Neural cell (in vitro differentiated cells): Measurements from ENCODE around the gene FAM229B. TPM values are rescaled to one million over a fixed set of nuclear protein-coding genes. Genes with fewer than 3 reads are reported as not detected.

ENCODE experiments used
- H2AFZ ChIP-seq: fragments of 200-600, 300-800 bp; sonication (generic), shearing (Covaris generic); 2 replicates; pipeline ENCODE4 v1.6.0; 2014; ENCODE audit warnings: low read depth, mild to moderate bottlenecking, antibody characterized with exemption, low read length, moderate library complexity
- H3F3A ChIP-seq: fragments of 200-600 bp; shearing (Covaris generic); 2 replicates; pipeline ENCODE4 v1.6.1; 2016; ENCODE audit warnings: mild to moderate bottlenecking, moderate library complexity, mixed read lengths, antibody characterized with exemption, low read length; ENCODE audit not compliant: insufficient read depth, poor library complexity, severe bottlenecking
- H3K27ac ChIP-seq: fragments of 200-600, 300-800 bp; sonication (generic), shearing (Covaris generic); 2 replicates; pipeline ENCODE4 v1.5.1; 2014; ENCODE audit warnings: mild to moderate bottlenecking, low read length, moderate library complexity
- H3K27me3 ChIP-seq: fragments of 300-800, 200-600 bp; sonication (generic), shearing (Covaris generic); 2 replicates; pipeline ENCODE4 v1.6.0; 2014; ENCODE audit warnings: mild to moderate bottlenecking, low read depth, low read length, moderate library complexity; ENCODE audit not compliant: insufficient read depth
- H3K36me3 ChIP-seq: fragments of 300-800, 200-600 bp; sonication (generic), shearing (Covaris generic); 2 replicates; pipeline ENCODE4 v1.5.1; 2014; ENCODE audit warnings: mild to moderate bottlenecking, antibody characterized with exemption, low read length, moderate library complexity; ENCODE audit not compliant: insufficient read depth
- H3K4me2 ChIP-seq: fragments of 300-800, 200-600 bp; sonication (generic), shearing (Covaris generic); 2 replicates; pipeline ENCODE4 v1.6.0; 2014; ENCODE audit warnings: mild to moderate bottlenecking, low read length
- H3K4me3 ChIP-seq: fragments of 300-800, 200-600 bp; sonication (generic), shearing (Covaris generic); 2 replicates; pipeline ENCODE4 v1.5.1; 2014; ENCODE audit warnings: mild to moderate bottlenecking, low read length, moderate library complexity
- H3K79me2 ChIP-seq: fragments of 200-600 bp; shearing (Covaris generic); replicated peaks from 2 replicates; pipeline ENCODE4 v1.6.0; 2014; ENCODE audit warnings: mild to moderate bottlenecking, low read length, moderate library complexity; ENCODE audit not compliant: insufficient read depth
- H3K9ac ChIP-seq: fragments of 300-800, 200-600 bp; sonication (generic), shearing (Covaris generic); 2 replicates; pipeline ENCODE4 v1.6.1; 2016; ENCODE audit warnings: mild to moderate bottlenecking, low read length, mixed read lengths
- H3K9me2 ChIP-seq: fragments of 200-600 bp; shearing (Covaris generic); 2 replicates; pipeline ENCODE4 v1.6.1; 2016; ENCODE audit warnings: mild to moderate bottlenecking, low read length, mixed read lengths; ENCODE audit not compliant: insufficient read depth
- H3K9me3 ChIP-seq: fragments of 200-600, 300-800 bp; sonication (generic), shearing (Covaris generic); 2 replicates; pipeline ENCODE4 v1.6.1; 2016; ENCODE audit warnings: mild to moderate bottlenecking, mixed run types, low read length, moderate library complexity, mixed read lengths
- H4K20me1 ChIP-seq: fragments of 200-600 bp; shearing (Covaris generic); 2 replicates; pipeline ENCODE4 v1.6.1; 2016; ENCODE audit warnings: mild to moderate bottlenecking, mixed run types; ENCODE audit not compliant: insufficient read depth
- CTCF ChIP-seq: fragments of 450-650 bp; IDR thresholded peaks from 2 replicates; pipeline ENCODE4 v1.5.1; 2014; ENCODE audit warnings: antibody characterized with exemption, mild to moderate bottlenecking, moderate library complexity; ENCODE audit not compliant: poor library complexity, severe bottlenecking
- EP300 ChIP-seq: fragments of 450-650 bp; conservative IDR thresholded peaks from 2 replicates; pipeline ENCODE4 v1.6.1; 2014; ENCODE audit warnings: antibody characterized with exemption, mild to moderate bottlenecking, moderate library complexity; ENCODE audit not compliant: poor library complexity, severe bottlenecking
- EZH2 ChIP-seq: fragments of 200-600, 300-800 bp; shearing (Covaris generic), sonication (generic); IDR thresholded peaks from 2 replicates; pipeline ENCODE4 v1.6.1; 2014; ENCODE audit warnings: antibody characterized with exemption, low read length, borderline replicate concordance, mild to moderate bottlenecking; ENCODE audit not compliant: insufficient read depth, poor library complexity, severe bottlenecking
- MXI1 ChIP-seq: fragments of 450-650 bp; conservative IDR thresholded peaks from 2 replicates; pipeline ENCODE4 v1.6.1; 2014; ENCODE audit warnings: antibody characterized with exemption, mild to moderate bottlenecking; ENCODE audit not compliant: poor library complexity, severe bottlenecking
- POLR2AphosphoS5 ChIP-seq: IDR thresholded peaks from 2 replicates; pipeline ENCODE4 v1.6.1; 2012
- RAD21 ChIP-seq: fragments of 450-650 bp; conservative IDR thresholded peaks from 2 replicates; pipeline ENCODE4 v1.6.1; 2014; ENCODE audit warnings: antibody characterized with exemption, mild to moderate bottlenecking, moderate library complexity
- REST ChIP-seq: IDR thresholded peaks from 2 replicates; pipeline ENCODE4 v1.6.1; 2012; ENCODE audit warnings: borderline replicate concordance
- SMC3 ChIP-seq: fragments of 450-650 bp; conservative IDR thresholded peaks from 2 replicates; pipeline ENCODE4 v1.6.1; 2014; ENCODE audit warnings: antibody characterized with exemption, mild to moderate bottlenecking, moderate library complexity; ENCODE audit not compliant: poor library complexity
- TAF1 ChIP-seq: IDR thresholded peaks from 2 replicates; pipeline ENCODE4 v1.6.1; 2012; ENCODE audit warnings: low read depth
- polyA plus RNA-seq: library from polyadenylated mRNA; depleted of rRNA; stranded (reverse); fragments of >200 nt; gene quantifications from 2 replicates; pipeline ENCODE4 v1.2.3, GENCODE V29; 2014

FAM229B gene
- polyA plus RNA-seq, 1 donor from 2014 or later = 142 TPM

- Histone ChIP-seq H3K9me3 (no peaks in the 10 kb centered on the region), H3K4me3 (no peak overlapping the region), H3K9ac (no peak overlapping the region), H3K9me2 (no peaks in the 10 kb centered on the region), H3K4me2 (no peak overlapping the region), H3K36me3 (no peaks in the 10 kb centered on the region), H2AFZ (no peak overlapping the region), H4K20me1 (no peaks in the 10 kb centered on the region), H3K79me2 (no peaks in the 10 kb centered on the region), H3F3A (no peaks in the 10 kb centered on the region), H3K27ac (no peak overlapping the region), H3K27me3 (no peaks in the 10 kb centered on the region)
- TF ChIP-seq CTCF (no peak), SMC3 (no peak), EZH2 (no peak), REST (no peak), MXI1 (no peak), POLR2AphosphoS5 (no peak), RAD21 (no peak), TAF1 (no peak), EP300 (no peak)
These were observed 21.9 kb upstream of the FAM229B start for GRCh38 chr6:112065426-112065986.

GRCh38 chr6:112066606-112067005 lies 20.8 kb upstream of the FAM229B start:
- H3K79me2 ChIP-seq = no peaks in the 10 kb centered on the region
- no peak overlapping the region for H3K4me2 ChIP-seq
- no peaks in the 10 kb centered on the region for H3K36me3 ChIP-seq
- H3K4me3 ChIP-seq = no peak overlapping the region
- no peaks in the 10 kb centered on the region for H4K20me1 ChIP-seq
- no peak overlapping the region for H2AFZ ChIP-seq
- no peaks in the 10 kb centered on the region for H3F3A ChIP-seq
- H3K27ac ChIP-seq = no peak overlapping the region
- TF ChIP-seq TAF1 (no peak), SMC3 (no peak), REST (no peak), EP300 (no peak), RAD21 (no peak), POLR2AphosphoS5 (no peak), EZH2 (no peak), CTCF (no peak), MXI1 (no peak)
- H3K9ac ChIP-seq = no peak overlapping the region
- H3K27me3 ChIP-seq = no peaks in the 10 kb centered on the region
- H3K9me2 ChIP-seq = no peaks in the 10 kb centered on the region
- no peaks in the 10 kb centered on the region for H3K9me3 ChIP-seq
